HCT116 (cell line): ENCODE data around the gene MLYCD. TPM values are rescaled to one million over a fixed set of nuclear protein-coding genes. Genes with fewer than 3 reads are reported as not detected.

Experiments
- ATAC-seq: fragments of 200-7000 bp; cut with Tn5 transposase; 2 replicates; pipeline ENCODE4 v1.9.1; 2020; ENCODE audit warnings: mild to moderate bottlenecking, moderate library complexity
- BruUV-seq: library from RNA; stranded (reverse); fragments of 400-500 nt; replicated peaks from 2 replicates; lab custom pipeline; 2021; lab: Mats Ljungman, UMichigan
- CTCF ChIA-PET: fragments of 300-600 bp; sonication (Branson Sonifier 250); formaldehyde crosslinking; loops from one replicate; lab custom pipeline; 2021; ENCODE audit warnings: antibody characterized with exemption; lab: Charles Lee
- POLR2A ChIA-PET: fragments of 300-600, 350-600 bp; sonication (Branson Sonifier 250); formaldehyde crosslinking; loops from one replicate; lab custom pipeline; 2021; ENCODE audit warnings: antibody characterized with exemption; lab: Charles Lee
- RAD21 ChIA-PET, 2 experiments: fragments of 300-600 bp; sonication (Branson Sonifier 250); formaldehyde crosslinking; loops; one replicate each; lab custom pipeline; 2023; ENCODE audit warnings: low total read pairs in 2 of 2; ENCODE audit not compliant: uncharacterized antibody in 2 of 2, unreplicated experiment in 2 of 2, low non-redundant PET in 1 of 2; lab: Charles Lee
- DNase-seq: peaks from one replicate; pipeline ENCODE4 v3.0.0-alpha.2; 2010; ENCODE audit warnings: low read depth, low spot score
- H2AFZ ChIP-seq: fragments of 200-600 bp; shearing (Covaris generic), sonication (generic); 2 replicates; pipeline ENCODE4 v1.6.1; 2017; ENCODE audit warnings: low read depth, mixed run types, mixed read lengths, antibody characterized with exemption, low read length; ENCODE audit not compliant: poor library complexity, severe bottlenecking
- H3K27ac ChIP-seq: 2 replicates; pipeline ENCODE4 v1.5.1; 2012; ENCODE audit warnings: low read depth, low read length
- H3K27me3 ChIP-seq: fragments of 200-600 bp; sonication (generic); 2 replicates; pipeline ENCODE4 v1.6.1; 2016; ENCODE audit warnings: mixed run types, low read length, mixed read lengths; ENCODE audit not compliant: insufficient read depth
- H3K36me3 ChIP-seq, 2 experiments: fragments of 200-500 bp in 1 of 2; fragments of 200-600 bp in 1 of 2; sonication (Bioruptor generic) in 1 of 2; sonication (generic) in 1 of 2; 2 replicates each; pipeline versions ENCODE4 v1.5.1 to v1.6.1; 2014 to 2016; ENCODE audit warnings: low read length in 2 of 2, inconsistent platforms in 1 of 2, mixed read lengths in 1 of 2, mixed run types in 1 of 2; ENCODE audit not compliant: insufficient read depth in 2 of 2, control insufficient read depth in 1 of 2
- H3K4me1 ChIP-seq, 2 experiments: fragments of 200-600 bp in 1 of 2; sonication (generic) in 1 of 2; 2 replicates each; pipeline versions ENCODE4 v1.5.1 to v1.6.1; 2012 to 2017; ENCODE audit warnings: low read length in 2 of 2, inconsistent platforms in 1 of 2, mild to moderate bottlenecking in 1 of 2, mixed read lengths in 1 of 2, mixed run types in 1 of 2, moderate library complexity in 1 of 2; ENCODE audit not compliant: insufficient read depth in 2 of 2, control insufficient read depth in 1 of 2
- H3K4me2 ChIP-seq: fragments of 200-600 bp; sonication (generic); 2 replicates; pipeline ENCODE4 v1.6.1; 2017; ENCODE audit warnings: mixed run types, low read length, mixed read lengths
- H3K4me3 ChIP-seq, 2 experiments: fragments of 200-600 bp in 1 of 2; sonication (generic) in 1 of 2; replicated peaks in 1 of 2; 2 replicates each; pipeline ENCODE4 v1.5.1; 2011 to 2016; ENCODE audit warnings: low read length in 2 of 2, control low read depth in 1 of 2, low read depth in 1 of 2, mild to moderate bottlenecking in 1 of 2, mixed read lengths in 1 of 2, mixed run types in 1 of 2
- H3K79me2 ChIP-seq: fragments of 200-600 bp; sonication (generic); 2 replicates; pipeline ENCODE4 v1.6.1; 2017; ENCODE audit warnings: mild to moderate bottlenecking, mixed run types, low read length, moderate library complexity, mixed read lengths; ENCODE audit not compliant: insufficient read depth
- H3K9ac ChIP-seq: fragments of 200-600 bp; sonication (generic); 2 replicates; pipeline ENCODE4 v1.6.1; 2016; ENCODE audit warnings: low read length, mixed read lengths
- H3K9me2 ChIP-seq: fragments of 200-600 bp; sonication (generic), shearing (Covaris generic); 2 replicates; pipeline ENCODE4 v1.6.1; 2017; ENCODE audit warnings: mixed run types, mild to moderate bottlenecking, moderate library complexity; ENCODE audit not compliant: insufficient read depth
- H3K9me3 ChIP-seq, 2 experiments: fragments of 200-500 bp in 1 of 2; fragments of 200-600 bp in 1 of 2; sonication (Bioruptor generic) in 1 of 2; sonication (generic) in 1 of 2; 2 replicates each; pipeline ENCODE4 v1.6.1; 2014 to 2017; ENCODE audit warnings: low read length in 2 of 2, mixed read lengths in 2 of 2, inconsistent platforms in 1 of 2, low read depth in 1 of 2, mild to moderate bottlenecking in 1 of 2, mixed run types in 1 of 2, moderate library complexity in 1 of 2; ENCODE audit not compliant: control insufficient read depth in 1 of 2, insufficient read depth in 1 of 2
- H4K20me1 ChIP-seq: fragments of 200-600 bp; sonication (generic), shearing (Covaris generic); 2 replicates; pipeline ENCODE4 v1.6.1; 2017; ENCODE audit warnings: mixed run types, mild to moderate bottlenecking, moderate library complexity; ENCODE audit not compliant: insufficient read depth
- CBX3 ChIP-seq: IDR thresholded peaks from 2 replicates; pipeline ENCODE4 v1.6.1; 2012; ENCODE audit warnings: low read depth
- CEBPB ChIP-seq: IDR thresholded peaks from 2 replicates; pipeline ENCODE4 v1.6.1; 2012; ENCODE audit warnings: low read depth
- ELF1 ChIP-seq: IDR thresholded peaks from 2 replicates; pipeline ENCODE4 v1.6.1; 2012; ENCODE audit warnings: low read depth, borderline replicate concordance
- EZH2 ChIP-seq: fragments of 200-600 bp; sonication (generic); IDR thresholded peaks from 2 replicates; pipeline ENCODE4 v1.6.1; 2017; ENCODE audit warnings: antibody characterized with exemption, mixed run types
- JUND ChIP-seq: IDR thresholded peaks from 2 replicates; pipeline ENCODE4 v1.6.1; 2012
- RAD21 ChIP-seq: IDR thresholded peaks from 2 replicates; pipeline ENCODE4 v1.6.1; 2012; ENCODE audit warnings: low read depth, mild to moderate bottlenecking
- SP1 ChIP-seq: IDR thresholded peaks from 2 replicates; pipeline ENCODE4 v1.6.1; 2012; ENCODE audit warnings: low read depth
- TCF7L2 ChIP-seq: IDR thresholded peaks from 2 replicates; pipeline ENCODE4 v1.7.0; 2011; ENCODE audit warnings: borderline replicate concordance, inconsistent platforms; ENCODE audit not compliant: insufficient read depth, insufficient read length; ENCODE audit errors: extremely low read depth
- YY1 ChIP-seq: IDR thresholded peaks from 2 replicates; pipeline ENCODE4 v1.6.1; 2011; ENCODE audit warnings: low read length, low read depth, moderate library complexity, mild to moderate bottlenecking; ENCODE audit not compliant: insufficient replicate concordance; ENCODE audit errors: extremely low read depth
- ZBTB33 ChIP-seq: IDR thresholded peaks from 2 replicates; pipeline ENCODE4 v1.6.1; 2011; ENCODE audit warnings: mild to moderate bottlenecking, low read length, moderate library complexity; ENCODE audit not compliant: insufficient replicate concordance; ENCODE audit errors: extremely low read depth
- ZFX ChIP-seq: fragments of 450-650 bp; IDR thresholded peaks from 2 replicates; pipeline ENCODE4 v1.6.1; 2017
- intact Hi-C: fragments of 100-400 bp; cut with micrococcal nuclease; formaldehyde crosslinking; loops from 2 replicates; pipeline ENCODE4 v1.10.0; 2022
- total RNA-seq: library from RNA; stranded (reverse); gene quantifications from one replicate; pipeline ENCODE4 v1.2.1, GENCODE V29; 2021; ENCODE audit not compliant: unreplicated experiment

The MLYCD gene
- total RNA-seq, 1 experiment from 2014 or later = 3.9 TPM

- Histone ChIP-seq H2AFZ (no peak overlapping the region), H3K27ac (no peak overlapping the region), H3K4me1 (no peaks in the 10 kb centered on the region), H3K4me2 (no peak overlapping the region), H3K4me3 (no peak overlapping the region), H3K27me3 (no peaks in the 10 kb centered on the region), H3K79me2 (no peaks in the 10 kb centered on the region), H3K9me2 (no peaks in the 10 kb centered on the region), H3K9ac (no peak overlapping the region), H3K9me3 (no peaks in the 10 kb centered on the region), H4K20me1 (no peaks in the 10 kb centered on the region), H3K36me3 (no peaks in the 10 kb centered on the region)
- ATAC-seq (no peak), DNase-seq (no peak)
- ChIA-PET RAD21 (interaction anchor here in 1 of 2 experiments (0.6 kb wide), 3 partner anchors 43 to 87 kb away, joined by 3 to 5 read pairs (median 3); no protein-coding TSS in a partner anchor), CTCF (interaction anchor here (0.6 to 2.4 kb wide), 5 partner anchors 16 to 116 kb away, joined by 3 to 8 read pairs (median 4); partner anchors contain the start of gene OSGIN1), POLR2A (no interaction called here)
- TF ChIP-seq ZFX (no peak), CBX3 (no peak), JUND (no peak), RAD21 (no peak), ELF1 (no peak), CEBPB (no peak), SP1 (no peak), YY1 (no peak)
- intact Hi-C loops = no loop called here
- no TSS peak for BruUV-seq
Measured at GRCh38 chr16:83969771-83970429, 71.0 kb downstream of the MLYCD start.

GRCh38 chr16:83970430-83970815 is 71.5 kb downstream of the MLYCD start:
- no peaks in the 10 kb centered on the region for H3K79me2 ChIP-seq
- CTCF ChIA-PET = interaction anchor here (1.2 to 2.4 kb wide), 3 partner anchors 17 to 95 kb away, joined by 4 to 8 read pairs (median 5); partner anchors contain the start of gene OSGIN1
- H3K4me2 ChIP-seq = no peak overlapping the region
- no peaks in the 10 kb centered on the region for H3K4me1 ChIP-seq
- POLR2A ChIA-PET = no interaction called here
- ATAC-seq (no peak), DNase-seq (no peak)
- TF ChIP-seq ZBTB33 (no peak), EZH2 (no peak), TCF7L2 (no peak), JUND (no peak)
- RAD21 ChIA-PET = no interaction called here
- no peaks in the 10 kb centered on the region for H4K20me1 ChIP-seq
- no peak overlapping the region for H3K4me3 ChIP-seq
- H3K9me3 ChIP-seq = no peaks in the 10 kb centered on the region
- no peaks in the 10 kb centered on the region for H3K36me3 ChIP-seq
- no peaks in the 10 kb centered on the region for H3K9me2 ChIP-seq
- no peak overlapping the region for H3K9ac ChIP-seq
- H3K27ac ChIP-seq = no peak overlapping the region
- intact Hi-C loops = no loop called here
- BruUV-seq = no TSS peak
- no peak overlapping the region for H2AFZ ChIP-seq
- H3K27me3 ChIP-seq = no peaks in the 10 kb centered on the region
